COLO829 (cell line): ENCODE data around the gene CARS2.
"Not testable (repeated sequence)": the region's sequence is repeated elsewhere in the genome, so short reads cannot be mapped to it uniquely, and the experiment has no call there.

Experiments used
- DNase-seq: peaks from one replicate; pipeline ENCODE4 v3.0.0; 2012; ENCODE audit warnings: low spot score

Gene CARS2

GRCh38 chr13:110616103-110617101 is 89.5 kb downstream of the CARS2 start:
- DNase-seq, result no peak

- DNase-seq, result peak; percentile 98
Observed at GRCh38 chr13:110615322-110616102, 90.4 kb downstream of the CARS2 start, which contains the start of gene NAXD. Gene NAXD, plus strand, starts transcription at chr13:110615545. Its CDS starts 57 bp downstream, at chr13:110615602.

- DNase-seq, result no peak
Observed at GRCh38 chr13:110615005-110615321, 91.0 kb downstream of the CARS2 start.

- peak; percentile 76 for DNase-seq
Observed at GRCh38 chr13:110610955-110611595, 94.8 kb downstream of the CARS2 start.

GRCh38 chr13:110607675-110608224 is 98.2 kb downstream of the CARS2 start:
- no peak for DNase-seq

- DNase-seq, result not testable (repeated sequence)
Observed at GRCh38 chr13:110606281-110606680, 99.6 kb downstream of the CARS2 start.

- no peak for DNase-seq
Observed at GRCh38 chr13:110605132-110605531, 100.8 kb downstream of the CARS2 start.

- no peak for DNase-seq
Observed at GRCh38 chr13:110600980-110601379, 104.9 kb downstream of the CARS2 start.

GRCh38 chr13:110600261-110600819 is 105.6 kb downstream of the CARS2 start:
- DNase-seq, result no peak

GRCh38 chr13:110597041-110597689 is 108.8 kb downstream of the CARS2 start:
- no peak for DNase-seq

- DNase-seq, result no peak
Observed at GRCh38 chr13:110593430-110594130, 112.3 kb downstream of the CARS2 start.

GRCh38 chr13:110592665-110593064 is 113.3 kb downstream of the CARS2 start:
- DNase-seq, result no peak
